Measurements from ENCODE around the gene CENPM.

CENPM gene

GRCh38 chr22:41913040-41913719 is 33.8 kb downstream of the CENPM start:
- DNase-seq = no peak

- no peak for DNase-seq
Measured at GRCh38 chr22:41912338-41913039, 34.5 kb downstream of the CENPM start.

- DNase-seq = peak in 1 of 5 experiments; percentile 17
Measured at GRCh38 chr22:41911001-41911611, 35.8 kb downstream of the CENPM start.

- DNase-seq = peak in 1 of 5 experiments; percentile 49
Measured at GRCh38 chr22:41910050-41911000, 36.6 kb downstream of the CENPM start.

GRCh38 chr22:41909310-41910049 is 37.5 kb downstream of the CENPM start:
- no peak for DNase-seq

- peak in 2 of 5 experiments; percentile 27 to 63 for DNase-seq
Measured at GRCh38 chr22:41908411-41909309, 38.3 kb downstream of the CENPM start.

GRCh38 chr22:41907436-41908401 is 39.2 kb downstream of the CENPM start:
- no peak for DNase-seq

GRCh38 chr22:41906822-41907221 is 40.1 kb downstream of the CENPM start:
- no peak for DNase-seq

- DNase-seq = no peak
Measured at GRCh38 chr22:41905411-41906202, 41.3 kb downstream of the CENPM start.

GRCh38 chr22:41904450-41905410 is 42.2 kb downstream of the CENPM start:
- no peak for DNase-seq

GRCh38 chr22:41902932-41903421 is 44.0 kb downstream of the CENPM start:
- no peak for DNase-seq

GRCh38 chr22:41902016-41902415 is 44.9 kb downstream of the CENPM start:
- no peak for DNase-seq

GRCh38 chr22:41900652-41901312 is 46.2 kb downstream of the CENPM start:
- no peak for DNase-seq

- no peak for DNase-seq
Measured at GRCh38 chr22:41899992-41900651, 46.8 kb downstream of the CENPM start.

- no peak for DNase-seq
Measured at GRCh38 chr22:41899110-41899509, 47.8 kb downstream of the CENPM start.

- no peak for DNase-seq
Measured at GRCh38 chr22:41898645-41899044, 48.3 kb downstream of the CENPM start.
